IPS-NIHi11 (cell line): Measurements from ENCODE around the gene ZBED1.
"Not testable (repeated sequence)": the region's sequence is repeated elsewhere in the genome, so short reads cannot be mapped to it uniquely, and the experiment has no call there.

Experiments
- DNase-seq: peaks from one replicate; pipeline ENCODE4 v3.0.0; 2012; ENCODE audit warnings: mixed read lengths, low spot score

The ZBED1 gene

DNA sequence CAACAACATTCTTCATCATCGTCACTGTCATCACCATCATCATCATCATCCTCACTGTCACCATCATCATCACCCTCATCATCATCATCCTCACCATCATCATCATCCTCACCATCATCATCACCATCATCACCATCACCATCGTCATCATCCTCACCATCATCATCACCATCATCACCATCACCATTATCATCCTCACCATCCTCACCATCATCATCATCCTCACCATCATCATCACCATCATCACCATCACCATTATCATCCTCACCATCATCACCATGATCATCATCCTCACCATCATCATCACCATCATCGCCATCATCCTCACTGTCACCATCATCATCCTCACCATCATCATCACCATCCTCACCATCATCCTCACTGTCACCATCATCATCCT lies 18.9 kb upstream of the ZBED1 start:
- not testable (repeated sequence) for DNase-seq

DNA sequence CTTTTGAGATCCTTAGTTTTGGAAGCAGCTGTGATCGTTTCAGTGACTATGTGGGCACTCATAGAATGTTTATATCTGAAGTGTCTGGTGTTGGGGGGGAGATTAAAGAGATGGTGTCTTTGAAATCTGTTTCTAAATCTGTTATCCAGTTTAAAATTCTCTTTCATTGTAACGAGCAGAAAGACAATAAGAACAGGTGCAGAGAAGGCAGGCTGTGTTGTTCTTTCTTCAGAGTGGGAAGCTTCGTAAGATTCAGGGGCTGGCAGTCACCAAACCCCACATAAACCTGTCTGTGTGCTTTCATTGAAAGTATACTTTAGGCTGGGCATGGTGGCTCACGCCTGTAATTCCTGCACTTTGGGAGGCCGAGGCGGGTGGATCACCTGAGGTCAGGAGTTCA lies 16.3 kb upstream of the ZBED1 start:
- DNase-seq = no peak

DNA sequence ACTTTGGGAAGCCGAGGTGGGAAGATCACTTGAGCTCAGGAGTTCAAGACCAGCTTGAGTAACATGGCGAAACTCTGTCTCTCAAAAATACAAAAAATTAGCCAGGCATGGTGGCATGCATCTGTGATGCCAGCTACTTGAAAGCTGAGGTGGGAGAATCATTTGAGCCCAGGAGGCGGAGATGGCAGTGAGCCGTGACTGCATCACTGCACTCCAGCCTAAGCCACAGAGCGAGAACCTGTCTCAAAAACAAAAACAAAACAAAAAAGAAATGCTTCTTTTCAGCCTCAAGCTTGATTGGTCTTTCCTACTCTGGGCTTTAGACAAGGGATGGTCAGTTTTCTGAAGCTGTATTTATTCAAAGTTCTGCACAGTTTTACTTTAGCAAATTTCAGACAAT lies 15.8 kb upstream of the ZBED1 start:
- no peak for DNase-seq

DNA sequence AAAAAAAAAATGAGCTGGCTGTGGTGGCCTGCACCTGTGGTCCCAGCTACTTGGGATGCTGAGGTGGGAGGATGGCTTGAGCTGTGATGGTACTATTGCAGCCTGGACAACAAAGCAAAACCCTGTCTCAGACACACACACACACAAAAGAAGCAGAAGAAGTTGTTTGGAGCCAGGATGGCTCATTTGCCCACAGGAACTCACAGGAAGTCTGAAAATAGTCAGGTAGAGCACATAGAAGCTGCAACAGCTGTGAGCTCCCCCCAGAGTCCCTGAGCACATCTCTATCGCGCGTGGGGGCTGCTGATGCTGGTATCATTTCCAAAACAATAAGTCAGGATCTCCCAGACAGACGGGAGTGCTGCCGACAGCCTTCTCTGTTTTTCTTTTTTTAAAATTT lies 13.4 kb upstream of the ZBED1 start:
- DNase-seq = no peak

DNA sequence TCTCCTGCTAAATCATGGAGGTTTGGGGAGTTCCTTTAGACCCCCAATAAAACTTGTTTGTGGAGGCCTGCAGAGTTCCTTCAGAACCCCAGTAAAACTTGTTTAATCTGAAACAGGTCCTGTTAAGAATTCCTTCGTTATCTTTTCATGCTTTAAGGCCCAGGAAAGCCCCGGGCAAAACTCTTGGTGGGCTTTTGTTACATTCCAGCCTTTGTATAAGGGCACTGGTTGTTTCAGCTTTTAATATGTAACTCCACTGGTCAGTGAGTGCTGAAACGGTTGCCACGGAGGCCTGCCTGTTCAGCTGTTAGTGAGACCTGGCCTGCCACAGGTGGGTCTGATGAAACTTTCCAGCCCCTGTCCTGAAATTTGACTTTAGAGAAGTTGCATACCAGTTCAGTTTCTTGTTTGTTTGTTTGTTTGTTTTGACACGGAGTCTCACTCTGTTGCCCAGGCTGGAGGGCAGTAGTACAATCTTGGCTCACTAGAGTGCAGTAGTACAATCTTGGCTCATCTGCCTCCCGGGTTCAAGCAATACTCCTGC lies 12.4 kb upstream of the ZBED1 start:
- no peak for DNase-seq

DNA sequence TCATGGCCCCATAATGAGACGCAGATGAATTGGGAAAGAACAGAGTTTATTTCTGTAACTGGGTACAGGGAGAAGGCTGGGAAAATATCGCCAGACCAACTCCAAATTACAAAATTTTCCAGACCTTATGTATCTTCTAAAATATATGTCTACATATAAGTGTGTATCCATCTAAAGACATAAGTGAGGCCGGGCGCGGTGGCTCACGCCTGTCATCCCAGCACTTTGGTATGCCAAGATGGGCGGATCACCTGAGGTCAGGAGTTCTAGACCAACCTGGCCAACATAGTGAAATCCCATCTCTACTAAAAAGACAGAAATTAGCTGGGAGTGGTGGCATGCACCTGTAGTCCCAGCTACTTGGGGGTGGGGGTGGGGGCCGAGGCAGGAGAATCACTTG lies 11.7 kb upstream of the ZBED1 start:
- no peak for DNase-seq

DNA sequence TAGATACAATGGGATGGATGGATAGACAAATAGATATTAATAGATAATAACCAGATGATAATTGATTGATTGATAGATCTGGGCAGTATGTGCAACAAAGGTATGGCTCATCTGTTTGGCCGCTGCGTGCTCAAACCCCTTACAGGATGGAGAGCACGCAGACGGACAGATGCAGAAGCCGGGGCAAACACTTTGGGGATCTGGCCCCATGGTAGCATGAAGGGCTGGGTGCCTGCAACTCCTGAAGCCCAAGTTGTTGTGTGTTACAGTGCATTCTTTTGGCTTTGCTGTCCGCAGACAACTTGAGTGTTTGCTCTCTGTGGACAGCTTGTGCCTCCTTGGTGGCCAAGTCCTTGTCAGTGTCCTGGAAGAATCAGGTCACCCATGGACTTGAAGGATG lies 10.6 kb upstream of the ZBED1 start:
- no peak for DNase-seq

DNA sequence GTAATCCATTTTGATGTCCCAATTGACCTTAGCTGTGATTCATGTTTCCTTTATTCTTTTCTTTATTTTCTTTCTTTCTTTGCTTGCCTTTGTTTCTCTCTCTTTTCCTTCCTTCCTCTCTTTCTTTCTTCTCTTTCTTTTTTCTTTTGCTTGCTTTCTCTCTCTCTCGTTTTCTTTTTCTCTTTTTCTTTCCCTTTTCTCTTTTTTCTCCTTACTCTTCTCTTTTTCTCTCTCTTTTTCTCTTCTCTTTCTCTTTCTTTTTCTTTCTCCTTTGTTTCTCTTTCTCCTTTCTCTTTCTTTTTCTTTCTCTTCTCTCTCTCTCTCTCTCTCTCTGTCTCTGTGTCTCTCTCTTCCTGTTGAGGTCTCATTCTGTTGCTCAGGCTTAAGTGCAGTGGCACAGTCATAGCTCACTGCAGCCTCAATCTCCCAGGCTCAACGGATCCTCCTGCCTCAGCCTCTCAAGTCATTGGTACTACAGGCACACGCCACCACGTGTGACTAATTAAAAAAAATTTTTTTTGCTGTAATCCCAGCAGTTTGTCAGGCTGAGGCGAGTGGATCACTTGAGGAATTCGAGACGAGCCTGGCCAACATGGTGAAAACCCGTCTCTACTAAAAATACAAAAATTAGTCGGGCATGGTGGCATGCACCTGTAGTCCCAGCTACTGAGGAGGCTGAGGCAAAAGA lies 8.0 kb upstream of the ZBED1 start:
- DNase-seq = no peak

DNA sequence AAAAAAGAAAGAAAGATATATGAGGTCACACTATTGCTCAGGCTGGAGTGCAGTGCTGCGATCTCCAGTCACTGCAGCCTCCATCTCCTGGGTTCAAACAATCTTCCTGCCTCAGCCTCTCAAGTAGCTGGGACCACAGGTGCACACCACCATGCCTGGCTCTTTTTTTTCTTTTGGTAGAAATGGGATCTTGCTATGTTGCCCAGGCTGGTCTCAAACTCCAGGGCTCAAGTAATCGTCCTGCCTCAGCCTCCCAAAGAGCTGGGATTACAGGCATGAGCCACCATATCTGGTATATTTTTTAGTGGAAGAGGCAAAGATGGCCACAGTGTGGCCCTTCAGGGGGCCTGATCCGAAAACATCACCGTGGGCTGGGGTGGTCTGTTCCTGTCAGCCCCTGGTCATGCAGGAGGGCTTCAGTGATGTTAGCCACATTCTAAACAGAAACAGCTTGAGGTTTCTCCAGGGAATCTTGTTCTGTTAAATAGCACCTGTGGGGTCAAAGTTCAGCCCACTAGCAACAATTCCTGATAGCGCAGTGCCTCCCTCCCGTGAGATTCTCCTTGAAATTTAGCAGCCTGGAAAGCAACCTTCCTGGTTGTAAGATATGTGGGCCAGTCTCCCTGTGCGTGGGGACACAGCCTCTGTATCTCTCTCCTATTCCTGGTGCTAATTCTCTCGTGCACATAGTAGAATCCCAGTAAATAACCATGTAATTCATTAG lies 7.3 kb upstream of the ZBED1 start:
- DNase-seq = no peak

DNA sequence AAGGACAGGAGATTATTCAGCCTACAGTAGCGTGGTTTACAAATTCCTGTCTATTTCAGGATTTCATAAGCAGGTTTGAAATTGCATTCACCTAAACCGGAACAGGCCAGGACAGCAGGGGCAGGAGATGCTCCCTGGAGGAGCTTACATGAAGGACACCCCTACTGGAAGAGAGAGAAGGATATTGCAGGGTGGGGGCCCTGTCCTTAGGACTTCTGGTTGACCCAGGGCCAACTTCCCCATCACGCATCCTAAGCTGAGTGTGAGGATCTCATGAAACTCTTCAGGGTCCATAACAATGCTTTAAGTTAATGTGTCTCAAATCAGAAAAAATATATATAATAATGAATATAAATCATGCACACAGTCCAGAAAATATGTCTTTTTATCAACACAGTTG lies 6.4 kb upstream of the ZBED1 start:
- DNase-seq = no peak

DNA sequence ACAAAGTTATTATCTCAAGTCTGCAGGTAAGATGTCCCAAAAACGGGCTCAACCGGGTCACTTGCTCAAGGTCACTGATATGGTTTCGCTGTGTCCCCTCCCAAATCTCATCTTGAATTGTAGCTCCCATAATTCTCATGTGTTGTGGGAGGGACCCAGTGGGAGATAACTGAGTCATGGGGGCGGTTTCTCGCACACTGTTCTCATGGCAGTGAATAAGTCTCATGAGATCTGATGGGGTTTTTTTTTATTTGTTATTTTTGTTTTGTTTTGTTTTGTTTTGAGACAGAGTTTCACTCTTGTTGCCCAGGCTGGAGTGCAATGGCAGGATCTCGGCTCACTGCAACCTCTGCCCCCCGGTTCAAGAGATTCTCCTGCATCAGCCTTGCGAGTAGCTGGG lies 4.6 kb upstream of the ZBED1 start:
- DNase-seq = not testable (repeated sequence)

DNA sequence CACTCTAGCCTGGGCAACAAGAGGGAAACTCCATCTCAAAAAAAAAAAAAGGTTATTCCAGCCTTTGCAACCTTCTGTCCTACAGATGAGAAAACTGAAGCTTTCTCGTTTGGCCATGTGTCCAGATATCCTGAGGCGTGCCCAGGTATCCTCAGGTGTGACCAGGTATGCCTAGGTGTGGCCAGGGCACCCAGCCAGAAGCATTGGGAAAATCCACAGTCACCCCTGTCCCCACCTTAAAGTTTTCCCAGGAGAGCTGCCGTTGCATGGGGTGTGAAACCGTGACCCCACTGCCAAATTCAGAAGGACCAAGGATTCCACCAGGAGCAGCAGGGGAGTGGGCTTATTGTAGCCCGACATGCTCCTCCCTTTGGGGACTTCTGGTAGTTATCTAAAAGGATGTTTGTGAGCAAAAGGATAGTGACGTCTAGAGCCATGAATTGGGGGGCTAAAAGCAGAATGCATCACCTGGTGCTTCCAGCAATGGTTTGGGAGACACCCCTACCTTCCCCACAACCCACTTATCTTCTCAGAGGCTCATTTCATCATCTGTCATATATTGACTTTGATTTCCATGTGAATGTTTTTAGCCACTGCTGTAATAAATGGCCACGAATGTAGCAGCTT lies 4.0 kb upstream of the ZBED1 start:
- no peak for DNase-seq

DNA sequence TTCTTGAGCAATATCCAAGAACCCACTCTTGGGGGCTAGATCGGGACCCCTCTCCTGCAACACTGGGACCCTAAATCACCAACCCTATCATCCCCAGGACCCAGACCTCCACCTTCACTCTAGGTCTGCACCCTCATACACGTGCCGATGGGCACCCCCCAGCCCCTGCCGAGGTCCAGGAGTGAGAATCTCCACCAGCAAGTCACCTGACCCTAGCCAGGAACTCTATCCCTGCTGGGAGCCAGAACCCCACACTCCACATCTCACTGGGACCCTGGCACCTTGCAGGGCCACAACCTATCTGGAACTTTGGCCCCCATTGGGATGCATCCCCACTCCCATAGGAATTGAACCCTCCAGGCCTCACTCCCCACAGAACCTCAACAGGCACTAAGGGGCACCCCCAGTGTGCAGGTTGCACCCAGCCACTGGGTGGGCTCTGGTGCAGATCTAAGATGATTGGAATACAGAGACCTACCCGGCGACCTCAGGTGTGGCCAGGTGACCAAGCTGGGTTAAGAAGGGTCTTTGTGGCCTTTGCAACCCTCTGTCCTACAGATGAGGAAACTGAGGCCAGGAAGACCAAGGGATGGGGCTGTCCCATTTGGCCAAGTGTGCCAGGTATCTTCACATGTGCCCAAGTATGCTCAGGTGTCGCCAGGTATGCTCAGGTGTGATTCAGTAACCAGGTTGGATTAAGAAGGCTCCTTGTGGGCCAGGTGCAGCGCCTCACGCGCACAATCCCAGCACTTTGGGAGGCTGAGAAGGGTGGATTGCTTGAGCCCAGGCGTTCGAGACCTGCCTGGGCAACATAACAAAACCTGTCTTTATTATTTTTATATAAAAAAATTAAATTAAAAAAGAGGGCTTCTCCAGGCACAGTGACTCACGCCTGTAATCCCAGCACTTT lies 3.1 kb upstream of the ZBED1 start:
- DNase-seq = no peak

DNA sequence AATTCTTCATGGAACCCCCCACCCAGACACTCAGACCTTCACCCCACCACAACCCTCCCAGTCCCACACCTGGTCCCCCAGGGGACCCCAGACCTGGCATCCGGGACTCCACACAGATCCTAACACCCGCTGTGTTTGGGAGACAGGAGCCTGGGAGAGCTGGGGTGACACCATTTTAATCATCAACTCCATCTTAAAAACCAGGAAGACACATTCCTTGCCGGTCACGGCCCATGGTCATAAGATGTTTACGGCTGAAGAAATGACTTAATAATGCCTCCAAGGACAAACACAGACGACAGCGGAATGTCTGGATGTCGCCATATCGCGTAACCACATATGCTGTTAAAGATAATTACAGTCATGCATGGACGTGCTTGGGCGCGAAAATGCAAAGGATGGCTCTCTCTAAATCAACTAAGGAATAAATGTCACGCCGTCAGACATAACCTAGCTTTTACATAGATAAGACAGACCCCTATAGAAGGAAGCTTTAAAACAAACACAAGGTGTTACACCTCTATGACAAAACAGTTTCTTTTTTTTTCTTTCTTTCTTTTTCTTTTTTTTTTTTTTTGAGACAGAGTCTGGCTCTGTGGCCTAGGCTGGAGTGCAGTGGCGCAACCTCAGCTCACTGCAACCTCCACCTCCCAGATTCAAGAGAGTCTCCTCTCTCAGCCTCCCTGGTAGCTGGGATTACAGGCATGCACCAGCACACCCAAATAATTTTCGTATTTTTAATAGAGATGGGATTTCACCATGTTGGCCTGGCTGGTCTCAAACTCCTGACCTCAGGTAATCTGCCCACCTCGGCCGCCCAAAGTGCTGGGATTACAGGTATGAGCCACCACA lies 2.1 kb upstream of the ZBED1 start:
- no peak for DNase-seq

DNA sequence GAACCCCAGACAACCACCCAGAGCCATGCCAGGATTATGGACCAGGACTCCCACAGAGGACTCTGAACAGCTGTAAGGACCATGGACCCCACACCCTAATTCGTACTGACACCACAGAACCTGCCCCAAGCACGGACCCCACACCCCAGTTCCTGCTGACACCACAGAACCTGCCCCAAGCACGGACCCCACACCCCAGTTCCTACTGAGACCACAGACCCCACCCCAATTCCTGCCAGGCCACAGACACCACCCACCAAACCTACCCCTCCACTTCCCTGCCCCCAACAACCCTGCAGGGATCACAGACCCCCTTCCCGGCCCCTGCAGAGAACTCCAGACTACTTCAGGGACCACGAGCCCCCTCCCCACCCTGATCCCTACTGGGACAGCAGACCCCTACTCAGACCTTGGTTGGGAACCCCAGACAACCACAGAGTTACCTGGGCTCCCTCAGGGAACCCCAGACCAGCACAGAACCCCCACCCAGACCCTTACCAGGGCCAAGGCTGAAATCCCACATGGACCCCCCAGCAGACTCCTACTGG lies 1.4 kb upstream of the ZBED1 start:
- no peak for DNase-seq

DNA sequence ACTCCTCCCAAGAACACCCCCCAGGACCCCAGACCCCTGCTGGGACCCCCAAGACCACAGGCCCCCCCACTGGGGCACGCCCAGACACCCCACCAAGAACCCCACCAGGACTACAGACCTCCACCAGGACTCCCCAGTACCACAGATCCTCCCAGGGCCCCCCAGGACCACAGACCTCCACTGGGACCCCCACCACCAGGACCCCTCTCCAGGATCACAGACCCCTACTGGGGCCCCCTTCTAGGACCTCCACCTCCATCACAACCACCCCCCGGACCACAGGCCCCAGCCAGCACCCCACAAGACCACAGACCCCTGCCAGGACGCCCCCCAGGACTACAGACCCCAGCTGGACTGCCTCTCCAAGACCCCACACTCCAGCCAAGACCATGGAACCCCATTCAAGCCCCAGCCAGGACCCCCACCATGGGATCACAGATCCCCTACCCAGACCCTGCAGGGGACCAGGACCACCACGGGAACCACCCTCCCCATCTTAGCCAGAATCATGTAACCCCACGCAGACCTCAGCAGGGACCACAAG lies 855 bp upstream of the ZBED1 start:
- no peak for DNase-seq

DNA sequence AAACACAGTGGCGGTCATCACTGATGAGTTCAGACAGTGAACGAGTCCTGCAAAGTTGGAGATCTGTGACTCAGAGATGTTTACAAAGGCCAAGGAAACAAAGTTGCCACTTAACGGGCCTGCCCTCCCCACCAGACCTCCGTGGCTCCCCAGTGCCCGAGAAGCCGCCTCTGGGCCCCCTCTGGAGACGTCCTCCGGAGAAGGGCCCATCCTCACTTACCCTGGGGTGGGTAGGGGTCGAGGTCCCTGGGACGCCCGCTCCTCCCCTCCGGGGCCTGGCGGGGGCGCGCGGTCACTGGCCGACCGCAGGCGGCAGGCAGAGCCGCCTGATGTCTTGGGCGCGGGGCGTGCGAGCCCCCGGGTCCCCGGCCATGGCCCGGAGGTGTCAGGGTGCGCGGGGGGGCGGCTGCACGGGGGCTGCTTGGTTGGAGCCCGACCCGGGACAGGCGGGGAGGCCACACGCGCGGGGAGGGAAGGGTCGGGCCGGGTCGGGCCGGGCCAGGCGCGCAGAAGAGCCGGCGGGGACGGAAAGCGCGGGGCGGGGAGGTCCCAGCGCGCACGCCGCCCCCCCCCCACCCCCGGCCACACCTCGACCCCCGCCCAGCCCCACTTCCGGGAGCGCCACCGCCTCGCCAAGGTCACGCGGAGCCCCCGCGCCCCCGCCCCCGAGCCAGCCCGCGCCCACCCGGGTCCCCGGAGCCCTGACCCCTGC lies 529 bp downstream of the ZBED1 start:
- DNase-seq = peak; percentile 79

DNA sequence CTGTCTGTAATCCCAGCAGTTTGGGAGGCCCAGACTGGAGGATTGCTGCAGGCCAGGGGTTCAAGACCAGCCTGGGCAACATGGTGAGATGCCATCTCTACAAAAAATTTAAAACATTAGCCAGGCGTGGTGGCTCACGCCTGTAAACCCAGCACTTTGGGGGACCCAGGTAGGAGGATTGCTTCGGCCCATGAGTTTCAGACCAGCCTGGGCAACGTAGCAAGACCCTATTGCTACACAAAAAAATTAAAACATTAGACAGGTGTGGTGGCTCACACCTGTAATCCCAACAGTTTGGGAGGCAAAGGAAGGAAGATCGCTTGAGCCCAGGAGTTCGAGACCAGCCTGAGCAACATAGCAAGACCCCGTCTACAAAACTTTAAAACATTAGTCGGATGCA lies 1.3 kb downstream of the ZBED1 start:
- DNase-seq = no peak

DNA sequence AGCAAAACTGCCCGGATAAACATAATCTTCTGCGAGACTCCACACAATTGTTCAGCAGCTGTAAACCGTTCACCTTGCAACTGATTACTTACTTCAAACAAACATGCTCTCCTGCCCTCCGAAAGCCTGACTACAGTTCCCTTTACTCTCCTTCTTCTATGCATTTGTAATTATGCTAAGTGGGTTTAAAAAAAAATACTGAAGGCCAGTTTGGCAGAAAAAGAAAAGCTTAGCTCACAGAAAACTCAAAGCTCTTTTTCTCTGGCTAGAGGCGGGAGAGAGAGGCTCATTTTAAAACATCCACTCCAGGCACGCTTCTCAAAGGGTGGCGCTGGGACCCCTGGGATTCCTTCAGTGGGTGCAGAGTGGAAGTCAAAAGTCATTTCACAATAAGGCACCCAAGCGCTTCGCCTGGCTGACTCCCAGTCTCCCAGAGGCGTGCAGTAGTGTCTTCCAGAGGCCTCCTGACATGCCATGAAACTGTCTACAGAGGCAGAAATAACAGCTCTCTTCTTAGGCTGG lies 1.9 kb downstream of the ZBED1 start:
- DNase-seq = no peak
